GM18951 (cell line): ENCODE measurements around the gene CWC27.

Source experiments
- POLR2A ChIP-seq: IDR thresholded peaks from 4 replicates; pipeline ENCODE4 v1.6.1; 2011; ENCODE audit warnings: mild to moderate bottlenecking; ENCODE audit not compliant: insufficient read length, insufficient read depth; ENCODE audit errors: extremely low read depth
- in situ Hi-C: fragments of 300-500 bp; cut with MboI; formaldehyde crosslinking; loops from one replicate; pipeline ENCODE4 v1.12.0; 2022; ENCODE audit warnings: low sequenced_read_pairs, mixed read lengths, inconsistent platforms; ENCODE audit not compliant: unreplicated experiment

Gene CWC27

GRCh38 chr5:64969578-64969977 is 200.8 kb downstream of the CWC27 start:
- in situ Hi-C loops = loop anchor here (10.0 kb wide), 1 partner anchor 515 kb away; the partner anchor contains the start of gene ADAMTS6

GRCh38 chr5:64971513-64971912 is 202.8 kb downstream of the CWC27 start:
- TF ChIP-seq POLR2A = no peak
- in situ Hi-C loops = no loop called here

More at GRCh38 chr5:64969578-64969977, 200.8 kb downstream of the CWC27 start:
- no peak for TF ChIP-seq POLR2A

- no peak for TF ChIP-seq POLR2A
- in situ Hi-C loops = no loop called here
Observed at GRCh38 chr5:64971990-64972389, 203.3 kb downstream of the CWC27 start.

- in situ Hi-C loops = no loop called here
- TF ChIP-seq POLR2A = no peak
Observed at GRCh38 chr5:64972591-64972990, 203.9 kb downstream of the CWC27 start.

GRCh38 chr5:64973215-64973614 is 204.5 kb downstream of the CWC27 start:
- TF ChIP-seq POLR2A = no peak
- in situ Hi-C loops = no loop called here

- no peak for TF ChIP-seq POLR2A
- in situ Hi-C loops = no loop called here
Observed at GRCh38 chr5:64977779-64978178, 209.0 kb downstream of the CWC27 start.

GRCh38 chr5:64978546-64978945 is 209.8 kb downstream of the CWC27 start:
- in situ Hi-C loops = no loop called here
- no peak for TF ChIP-seq POLR2A

GRCh38 chr5:64979531-64979930 is 210.8 kb downstream of the CWC27 start:
- in situ Hi-C loops = no loop called here
- no peak for TF ChIP-seq POLR2A

GRCh38 chr5:64980176-64980575 is 211.4 kb downstream of the CWC27 start:
- TF ChIP-seq POLR2A = no peak
- in situ Hi-C loops = no loop called here

GRCh38 chr5:64987768-64988167 is 219.0 kb downstream of the CWC27 start:
- no peak for TF ChIP-seq POLR2A
- in situ Hi-C loops = no loop called here

- TF ChIP-seq POLR2A = no peak
- in situ Hi-C loops = no loop called here
Observed at GRCh38 chr5:65009207-65009606, 240.5 kb downstream of the CWC27 start.

GRCh38 chr5:65010841-65011240 is 242.1 kb downstream of the CWC27 start:
- TF ChIP-seq POLR2A = no peak
- in situ Hi-C loops = no loop called here

GRCh38 chr5:65012301-65012892 is 243.7 kb downstream of the CWC27 start:
- TF ChIP-seq POLR2A = no peak
- in situ Hi-C loops = no loop called here

GRCh38 chr5:65013166-65013565 is 244.4 kb downstream of the CWC27 start:
- in situ Hi-C loops = no loop called here

GRCh38 chr5:65014769-65015168 is 246.0 kb downstream of the CWC27 start:
- in situ Hi-C loops = no loop called here
- TF ChIP-seq POLR2A = no peak

More at GRCh38 chr5:65013166-65013565, 244.4 kb downstream of the CWC27 start:
- TF ChIP-seq POLR2A = no peak
